Kidney (tissue), 14 donors: Measurements from ENCODE around the gene ITM2C. TPM values are rescaled to one million over a fixed set of nuclear protein-coding genes. Genes with fewer than 3 reads are reported as not detected.
A peak's percentile ranks its signal among the peaks of the same experiment; 100 is the strongest.

Source experiments
- DNase-seq, 5 donors: peaks; one replicate each; pipeline ENCODE4 v3.0.0-alpha.2; 2013 to 2020
- FAIRE-seq: peaks from 2 replicates; lab custom pipeline; 2012; peaks lifted over from hg19 to GRCh38; lab: Jason Lieb, UNC
- H3K27ac ChIP-seq, 2 donors: one replicate each; pipeline ENCODE4 v1.7.0; 2013; ENCODE audit warnings: low read depth in 2 of 2, low read length in 2 of 2, inconsistent platforms in 1 of 2
- H3K27me3 ChIP-seq: one replicate; pipeline ENCODE4 v1.7.1; 2013; ENCODE audit warnings: low read length, inconsistent platforms; ENCODE audit not compliant: control insufficient read depth, insufficient read depth
- H3K36me3 ChIP-seq, 3 donors: one replicate each; pipeline versions ENCODE4 v1.7.0 to v1.7.1; 2013; ENCODE audit warnings: low read length in 3 of 3, control low read depth in 1 of 3, inconsistent platforms in 1 of 3; ENCODE audit not compliant: insufficient read depth in 3 of 3, control insufficient read depth in 2 of 3
- H3K4me1 ChIP-seq, 3 donors: one replicate each; pipeline versions ENCODE4 v1.7.0 to v1.7.1; 2013; ENCODE audit warnings: low read length in 3 of 3, inconsistent platforms in 1 of 3, low read depth in 1 of 3; ENCODE audit not compliant: control insufficient read depth in 2 of 3, insufficient read depth in 2 of 3
- H3K4me3 ChIP-seq, 3 donors: one replicate each; pipeline versions ENCODE4 v1.7.0 to v1.8.1; 2013; ENCODE audit warnings: low read length in 3 of 3, control low read depth in 1 of 3, inconsistent platforms in 1 of 3
- H3K9ac ChIP-seq, 3 donors: one replicate each; pipeline versions ENCODE4 v1.7.0 to v1.7.1; 2013; ENCODE audit warnings: low read length in 3 of 3, control low read depth in 1 of 3, inconsistent platforms in 1 of 3
- H3K9me3 ChIP-seq, 3 donors: one replicate each; pipeline versions ENCODE4 v1.7.0 to v1.7.1; 2013; ENCODE audit warnings: low read length in 3 of 3, control low read depth in 1 of 3, inconsistent platforms in 1 of 3; ENCODE audit not compliant: control insufficient read depth in 2 of 3, insufficient read depth in 1 of 3
- CTCF ChIP-seq: IDR thresholded peaks from 3 replicates; pipeline ENCODE4 v1.5.1; 2012; ENCODE audit warnings: mild to moderate bottlenecking, moderate library complexity, borderline replicate concordance; ENCODE audit not compliant: insufficient read depth; ENCODE audit errors: extremely low read depth
- intact Hi-C: fragments of 100-400 bp; cut with DNase I; formaldehyde crosslinking; loops from one replicate; pipeline ENCODE4 v1.11.1; 2022
- polyA plus RNA-seq: library from polyadenylated mRNA; stranded (reverse); fragments of 350-450 nt; fragmentation: Illumina TruSeq; extraction: RNeasy Lipid Tissue Mini Kit (QIAGEN cat#74804); gene quantifications from one replicate; pipeline ENCODE4 v1.2.3, GENCODE V29; 2014; ENCODE audit warnings: low read depth, low replicate concordance; ENCODE audit not compliant: insufficient read depth
- total RNA-seq: library from RNA; stranded (reverse); fragmentation: NEBNext Ultra II Directional; extraction: Animal tissue kit (Norgen Biotek cat#: 25700); gene quantifications from one replicate; pipeline ENCODE4 v1.2.1, GENCODE V29; 2021
- donor health status: control.
- donor health status: control.
- donor health status: control.
- donor health status: control.
- donor health status: control.
- donor health status: DM: yes; HTN: yes; CAD: no.
- donor health status: Normal renal cell carcinoma (clear cell type).

ITM2C gene
- total and polyA plus RNA-seq, 2 donors from 2014 or later: 308 to 1,131 TPM

- H3K9ac ChIP-seq: no peak overlapping the region
- DNase-seq (peak in 1 of 5 donors; percentile 28), FAIRE-seq (no peak)
- no peaks in the 10 kb centered on the region for H3K36me3 ChIP-seq
- TF ChIP-seq CTCF: no peak
- H3K9me3 ChIP-seq: no peaks in the 10 kb centered on the region
- intact Hi-C loops: no loop called here
- H3K27ac ChIP-seq: no peak overlapping the region
- H3K4me3 ChIP-seq: no peak overlapping the region
- H3K4me1 ChIP-seq: no peaks in the 10 kb centered on the region
- H3K27me3 ChIP-seq: no peaks in the 10 kb centered on the region
Measured at GRCh38 chr2:230927711-230928341, 63.1 kb downstream of the ITM2C start.

Other genes starting within 250 kb of the ITM2C start
- 77.6 TPM for gene CAB39, start 152.1 kb upstream of the ITM2C start, total RNA-seq
- 39.1 TPM for gene CAB39, start 152.1 kb upstream of the ITM2C start, polyA plus RNA-seq
- gene GPR55, start 60.3 kb downstream of the ITM2C start, total RNA-seq: 0.69 TPM
- gene GPR55, start 60.3 kb downstream of the ITM2C start, polyA plus RNA-seq: not detected
- gene SPATA3, start 131.2 kb downstream of the ITM2C start, total RNA-seq: not detected
- not detected for gene SPATA3, start 131.2 kb downstream of the ITM2C start, polyA plus RNA-seq
- 0.88 TPM for gene C2orf72, start 172.6 kb downstream of the ITM2C start, total RNA-seq
- gene C2orf72, start 172.6 kb downstream of the ITM2C start, polyA plus RNA-seq: 2.6 TPM
- gene PSMD1, start 191.9 kb downstream of the ITM2C start, total RNA-seq: 75.6 TPM
- gene PSMD1, start 191.9 kb downstream of the ITM2C start, polyA plus RNA-seq: 95.4 TPM